ENCODE results near the gene RTL9.
"Not testable (repeated sequence)": the region's sequence is repeated elsewhere in the genome, so short reads cannot be mapped to it uniquely, and the experiment has no call there.

Gene RTL9

DNA sequence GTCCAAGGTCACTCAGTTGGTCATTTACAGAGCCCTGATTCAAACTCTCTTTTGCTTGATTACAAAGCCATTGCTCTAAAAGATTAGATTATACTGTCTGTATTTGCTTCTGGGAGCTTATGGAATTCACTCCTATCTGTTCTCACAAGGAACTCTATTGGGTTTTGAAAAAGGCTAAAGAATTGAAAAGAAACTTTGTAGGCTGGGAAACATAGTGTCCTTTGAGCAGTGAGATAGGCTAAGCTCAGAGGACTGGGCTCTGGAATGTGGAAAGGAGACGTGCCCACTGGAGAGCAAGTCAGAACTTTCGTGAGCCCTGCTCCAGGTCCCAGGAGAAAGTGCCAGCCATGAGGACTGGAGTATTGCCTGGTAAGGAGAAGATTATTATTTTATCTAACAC lies at the start of gene RTL9:
Gene RTL9, plus strand, starts transcription at position 301 of the 400 bp plus-strand sequence. CDS start 91,770 bp downstream, outside the sequence.
- no peak for DNase-seq

GRCh38 chrX:110310000-110310790 lies 48.5 kb upstream of the RTL9 start:
- DNase-seq: no peak

DNA sequence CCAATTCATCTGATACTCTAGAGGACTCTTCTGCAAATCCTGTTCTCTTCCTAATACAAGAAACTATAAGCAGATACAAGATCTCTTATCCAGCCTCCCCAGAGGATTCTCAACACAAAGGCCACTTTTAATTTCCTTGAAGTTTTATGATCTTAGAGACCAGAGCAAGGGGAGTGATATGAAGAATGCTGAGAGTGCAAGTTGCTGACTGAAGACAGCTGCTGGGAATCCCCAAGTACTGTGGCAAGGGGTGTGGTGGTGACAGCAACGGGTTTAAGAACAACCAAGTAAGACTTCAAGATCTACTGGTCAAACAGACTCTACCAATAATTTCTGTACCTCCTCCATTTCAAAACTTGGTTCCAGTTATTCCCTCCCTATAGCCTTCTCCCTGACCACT lies 47.8 kb upstream of the RTL9 start:
- DNase-seq: no peak

DNA sequence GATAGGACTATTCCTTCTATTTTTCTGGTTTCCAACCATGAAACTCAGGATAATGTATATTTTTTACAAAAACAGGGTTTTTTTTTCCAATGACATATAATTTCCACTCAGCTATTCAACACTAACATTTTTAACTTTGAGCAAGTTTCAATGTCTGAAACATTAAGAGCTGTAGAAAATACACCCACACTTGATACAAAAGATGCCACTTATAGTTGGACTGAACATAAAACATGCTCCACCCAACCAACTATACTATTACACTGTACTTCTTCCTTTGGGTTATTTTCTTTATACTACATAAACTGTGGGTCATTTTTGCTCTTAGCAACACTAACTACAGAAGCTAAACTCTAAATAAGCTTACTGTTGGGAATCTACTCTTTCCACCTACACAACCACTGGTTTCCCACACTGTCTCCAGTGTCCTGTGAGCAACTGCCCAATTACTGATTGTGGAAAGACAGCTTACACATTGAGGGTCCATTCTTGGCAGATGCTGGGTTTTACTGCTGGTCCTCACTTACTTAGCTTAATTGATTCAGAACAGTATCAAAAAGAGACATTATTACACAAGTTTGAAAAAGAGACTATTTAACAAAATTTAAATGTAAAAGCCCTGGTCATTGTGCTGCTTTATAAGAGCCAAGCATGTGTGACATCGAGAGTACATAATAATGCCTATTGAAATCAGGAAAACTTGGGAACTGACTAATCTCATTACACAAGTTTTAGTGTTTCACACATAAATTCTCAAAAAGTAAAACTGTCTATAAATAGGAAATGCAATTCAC lies 47.0 kb upstream of the RTL9 start:
- DNase-seq: no peak

DNA sequence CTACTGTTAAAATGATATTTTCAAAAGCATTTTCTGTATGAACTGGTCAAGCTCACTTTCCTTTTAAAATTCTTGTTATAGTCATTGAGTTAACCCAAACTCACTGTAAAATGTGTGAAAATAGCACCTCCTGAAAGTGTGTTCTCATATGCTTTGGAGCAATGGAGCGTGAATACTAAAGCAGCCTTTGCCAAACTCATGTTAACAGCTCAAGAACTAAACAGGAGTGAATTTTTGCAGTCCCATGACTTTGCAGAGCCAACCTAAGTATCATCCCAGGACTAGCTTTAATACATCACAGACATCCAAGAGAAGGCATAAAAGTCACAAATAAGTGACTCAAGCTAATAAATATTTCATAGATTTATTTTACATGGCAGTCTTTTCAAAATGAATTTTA lies 43.1 kb upstream of the RTL9 start:
- no peak for DNase-seq

DNA sequence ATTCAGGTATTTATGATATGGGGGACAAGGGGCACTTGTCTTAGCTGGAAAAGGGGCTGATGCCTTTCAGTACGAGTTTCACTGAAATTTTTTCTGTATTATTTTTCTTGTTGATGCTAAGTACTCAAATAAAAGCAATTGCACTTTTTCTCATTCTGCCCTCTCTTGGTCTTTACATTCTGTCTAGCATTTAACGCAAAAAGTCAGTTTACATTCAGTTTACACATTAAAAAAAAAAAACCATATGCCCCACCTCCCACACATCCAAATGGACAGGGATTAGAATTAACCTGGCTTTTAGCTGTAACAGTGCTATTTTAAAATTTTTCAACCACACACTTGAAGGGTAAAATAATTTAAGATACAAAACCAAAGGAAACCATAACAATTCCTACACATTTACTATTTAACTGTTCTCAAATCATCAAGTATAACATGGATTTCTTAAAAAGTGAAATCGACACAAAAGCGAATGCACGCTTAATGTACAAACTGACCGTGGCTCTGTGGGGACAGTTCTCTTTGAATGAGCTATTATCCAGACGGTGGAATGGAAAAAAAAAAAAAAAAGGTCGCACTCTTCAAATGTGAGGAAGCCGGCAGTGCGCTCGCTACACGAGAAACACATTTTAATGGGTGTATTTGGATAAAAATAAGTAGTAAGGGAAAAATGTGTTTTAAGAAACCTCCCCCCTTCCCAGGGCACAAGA lies 42.1 kb upstream of the RTL9 start:
- DNase-seq: no peak

DNA sequence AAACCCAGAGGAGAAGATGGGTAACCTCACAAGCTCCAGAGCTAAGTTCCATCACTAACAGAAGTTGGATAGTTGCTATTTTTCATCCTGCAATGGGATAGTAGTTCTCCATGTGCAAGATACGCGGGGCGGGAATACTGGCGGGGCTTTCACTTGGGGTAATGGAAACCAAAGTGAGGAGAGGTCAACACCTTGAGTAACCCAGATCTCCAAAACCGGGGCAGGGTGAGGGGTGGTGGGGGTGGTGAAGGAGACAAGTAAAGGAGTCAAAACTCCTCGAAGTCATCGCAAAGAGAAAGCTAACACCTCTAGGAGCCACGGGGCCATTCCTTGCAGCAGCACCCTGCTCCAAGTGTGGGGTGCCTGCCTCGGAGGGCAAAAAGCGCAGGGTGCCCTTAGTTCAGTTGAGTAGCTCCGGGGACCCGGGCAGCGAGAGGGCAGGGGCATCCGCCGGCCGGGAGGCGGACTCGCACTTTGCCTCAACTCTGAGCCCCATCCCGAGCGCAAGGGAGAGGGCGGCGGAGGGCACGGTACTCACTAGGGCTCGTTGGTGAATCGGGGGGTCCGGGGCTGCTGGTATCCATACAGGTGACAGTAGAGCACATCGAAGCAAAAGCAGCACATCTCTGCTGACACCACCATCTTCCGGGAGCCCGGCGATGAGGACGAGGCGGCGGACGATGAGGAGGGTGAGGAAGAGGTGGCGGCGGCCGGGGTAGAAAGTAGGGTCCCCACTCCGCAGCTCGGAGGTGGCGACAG lies 41.4 kb upstream of the RTL9 start:
- peak; percentile 48 for DNase-seq

DNA sequence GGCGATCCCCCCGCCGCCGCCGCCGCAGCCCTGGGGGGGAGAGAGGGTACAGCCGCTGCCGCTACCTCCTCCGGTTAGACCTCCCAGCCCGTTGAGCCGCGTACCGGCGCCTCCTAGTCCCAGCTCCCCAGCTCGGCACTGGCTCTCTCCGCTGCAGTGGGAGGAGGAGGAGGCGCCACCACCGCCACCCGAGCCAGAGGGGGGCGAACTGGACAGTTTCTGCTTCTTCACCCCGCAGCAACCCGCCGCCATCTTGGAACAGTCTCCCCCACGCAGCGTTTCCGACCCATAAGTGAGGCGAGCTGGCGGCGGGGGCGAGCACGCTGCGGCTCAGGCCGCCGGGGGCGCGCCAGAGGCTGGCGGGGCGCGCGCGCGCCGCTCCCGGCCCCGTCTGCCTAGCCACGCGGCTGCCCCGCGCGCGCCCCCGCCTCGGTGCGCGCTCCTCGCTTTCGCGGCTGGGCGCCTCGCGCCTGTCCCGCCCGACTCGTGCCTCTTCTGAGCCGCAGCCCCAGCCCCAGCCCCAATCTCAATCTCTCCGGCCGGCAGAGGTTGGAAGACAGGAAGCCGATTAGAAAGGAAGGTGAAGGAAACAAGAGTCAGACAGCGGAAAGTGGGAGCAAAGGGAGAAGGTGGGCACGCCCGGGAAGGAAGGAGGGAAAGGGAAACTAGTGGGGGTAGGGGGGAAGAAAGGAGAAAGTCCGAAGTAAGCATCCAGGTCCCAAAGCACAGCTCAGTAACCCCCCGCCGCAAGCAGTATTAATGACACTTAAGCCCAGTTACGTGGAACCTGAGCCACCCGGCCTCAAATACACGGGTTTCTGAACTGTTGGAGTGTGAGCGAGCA lies 40.6 kb upstream of the RTL9 start, which contains the start of gene AMMECR1:
Gene AMMECR1, minus strand, starts transcription at position 266 of the 844 bp plus-strand sequence. Its CDS starts 14 bp downstream, at position 252.
- DNase-seq: peak; percentile 84

- no peak for DNase-seq
These were observed 40.0 kb upstream of the RTL9 start for GRCh38 chrX:110318664-110318968.

DNA sequence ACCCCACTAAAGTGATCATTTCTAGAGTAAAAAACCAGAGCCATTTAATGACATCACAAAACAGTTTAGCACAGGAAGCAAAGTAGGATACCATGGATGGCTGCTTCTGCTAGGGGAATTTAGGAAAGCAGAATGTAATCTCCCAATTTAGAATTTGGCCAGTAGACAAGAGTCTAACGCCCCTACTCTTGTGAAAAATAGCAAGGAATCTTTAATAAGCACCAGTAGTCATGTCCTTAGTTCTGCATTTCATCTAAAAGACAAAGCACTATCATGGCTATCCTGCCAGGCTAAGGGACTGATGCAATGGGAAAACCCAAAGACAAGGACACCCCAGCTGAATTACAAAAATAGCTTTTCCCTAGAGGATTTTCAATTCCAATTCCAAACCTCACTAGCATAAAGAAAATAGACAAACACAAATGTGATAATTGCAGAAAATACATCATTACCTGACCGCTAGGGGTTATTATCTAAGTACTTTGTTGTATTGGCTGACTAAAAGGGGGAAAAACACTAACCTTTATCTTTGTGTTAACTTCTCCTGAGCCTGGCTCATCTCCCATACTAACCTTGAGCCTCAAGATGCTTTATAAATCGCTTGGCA lies 38.2 kb upstream of the RTL9 start:
- no peak for DNase-seq

GRCh38 chrX:110321081-110321480 lies 37.6 kb upstream of the RTL9 start:
- DNase-seq: no peak

DNA sequence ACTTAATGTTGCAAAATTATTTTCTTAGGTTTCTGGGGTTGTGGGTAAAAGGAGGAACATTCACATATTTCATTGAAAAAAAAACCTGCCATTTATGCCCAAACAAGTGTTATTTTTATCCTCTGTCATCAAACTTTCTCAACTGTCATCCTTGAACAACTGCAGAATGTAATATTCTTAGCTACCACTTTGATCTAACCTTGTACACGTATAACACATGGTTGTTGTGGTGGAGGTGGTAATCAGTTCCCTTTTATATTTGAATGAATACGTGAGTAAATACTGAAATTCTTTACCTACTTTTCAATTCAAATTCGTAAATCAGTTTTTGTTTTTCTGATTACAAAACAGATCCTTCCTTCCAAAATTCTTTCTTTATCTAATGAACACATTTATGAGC lies 37.0 kb upstream of the RTL9 start:
- DNase-seq: no peak

- DNase-seq: no peak
These were observed 36.0 kb upstream of the RTL9 start for GRCh38 chrX:110322603-110323002.

DNA sequence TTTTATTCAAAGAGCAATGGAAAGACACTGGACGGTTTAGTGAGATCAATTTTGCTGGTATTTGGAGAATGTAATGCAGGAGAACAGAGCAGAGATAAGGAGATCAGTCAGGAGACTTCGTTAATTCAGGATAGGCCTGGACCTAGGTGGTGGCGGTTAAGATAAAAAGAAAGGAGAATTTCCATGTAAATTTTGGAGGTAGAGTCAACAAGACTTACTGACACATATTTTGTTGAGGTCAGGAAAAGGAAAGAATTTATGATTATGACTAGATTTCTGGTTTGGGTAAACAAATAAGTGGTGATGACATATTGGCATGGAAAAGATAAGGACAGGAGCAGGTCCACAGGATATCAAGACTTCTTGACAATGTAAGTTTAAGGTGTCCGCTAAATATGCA lies 31.9 kb upstream of the RTL9 start:
- DNase-seq: no peak

DNA sequence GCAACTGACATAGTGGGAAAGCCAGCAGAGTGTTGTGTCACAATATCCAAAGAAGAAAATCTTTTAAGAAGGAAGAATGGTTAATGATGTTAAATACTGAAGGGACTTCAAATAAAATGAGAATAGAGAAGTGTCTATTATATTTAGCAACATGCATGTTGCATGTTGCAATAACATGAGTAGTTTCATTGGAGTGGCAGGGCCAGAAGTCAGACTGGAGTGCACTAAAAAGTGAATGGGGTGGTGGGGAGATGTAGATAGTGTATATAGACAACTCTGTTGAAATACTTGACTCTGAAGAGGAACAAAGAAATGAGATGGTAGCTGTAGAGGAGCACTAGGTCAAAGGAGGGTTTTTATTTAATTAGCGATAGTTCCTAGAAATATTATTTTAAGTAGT lies 31.3 kb upstream of the RTL9 start:
- DNase-seq: no peak

DNA sequence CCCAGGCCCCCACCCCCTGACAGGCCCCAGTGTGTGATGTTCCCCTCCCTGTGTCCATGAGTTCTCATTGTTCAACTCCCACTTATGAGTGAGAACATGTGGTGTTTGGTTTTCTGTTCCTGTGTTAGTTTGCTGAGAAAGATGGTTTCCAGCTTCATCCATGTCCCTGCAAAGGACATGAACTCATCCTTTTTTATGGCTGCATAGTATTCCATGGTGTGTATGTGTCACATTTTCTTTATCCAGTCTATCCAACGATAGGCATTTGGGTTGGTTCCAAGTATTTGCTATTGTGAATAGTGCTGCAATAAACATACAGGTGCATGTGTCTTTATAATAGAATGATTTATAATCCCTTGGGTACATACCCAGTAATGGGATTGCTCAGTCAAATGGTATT lies 30.0 kb upstream of the RTL9 start:
- not testable (repeated sequence) for DNase-seq

GRCh38 chrX:110331444-110332030 lies 27.1 kb upstream of the RTL9 start:
- no peak for DNase-seq

DNA sequence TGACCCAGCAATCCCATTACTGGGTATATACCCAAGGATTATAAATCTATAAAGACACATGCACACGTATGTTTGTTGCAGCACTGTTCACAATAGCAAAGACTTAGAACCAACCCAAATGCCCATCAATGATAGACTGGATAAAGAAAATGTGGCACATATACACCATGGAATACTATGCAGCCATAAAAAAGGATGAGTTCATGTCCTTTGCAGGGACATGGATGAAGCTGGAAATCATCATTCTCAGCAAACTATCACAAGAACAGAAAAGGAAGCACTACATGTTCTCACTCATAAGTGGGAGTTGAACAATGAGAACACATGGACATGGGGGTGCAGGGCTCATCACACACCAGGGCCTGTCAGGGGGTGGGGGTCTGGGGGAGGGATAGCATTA lies 25.2 kb upstream of the RTL9 start:
- DNase-seq: not testable (repeated sequence)

DNA sequence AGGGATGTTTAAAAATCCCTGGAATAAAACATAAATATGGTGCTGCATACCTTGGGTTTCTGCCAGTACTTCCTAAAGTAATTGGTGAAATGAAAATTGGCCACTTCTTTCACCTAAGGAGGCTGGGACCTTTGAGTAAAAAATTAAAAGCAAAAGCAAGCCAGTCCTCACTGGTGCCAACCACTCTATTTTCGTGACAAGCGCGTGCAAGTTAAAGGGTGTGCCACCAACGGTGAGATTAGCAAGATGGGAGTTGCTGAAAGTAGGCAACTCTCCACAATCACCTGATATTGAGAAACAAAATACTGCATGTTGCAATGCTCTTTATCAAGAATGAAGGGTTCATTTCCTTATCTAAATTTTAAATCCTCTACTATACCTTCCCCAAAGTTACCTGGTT lies 19.7 kb upstream of the RTL9 start:
- DNase-seq: no peak

DNA sequence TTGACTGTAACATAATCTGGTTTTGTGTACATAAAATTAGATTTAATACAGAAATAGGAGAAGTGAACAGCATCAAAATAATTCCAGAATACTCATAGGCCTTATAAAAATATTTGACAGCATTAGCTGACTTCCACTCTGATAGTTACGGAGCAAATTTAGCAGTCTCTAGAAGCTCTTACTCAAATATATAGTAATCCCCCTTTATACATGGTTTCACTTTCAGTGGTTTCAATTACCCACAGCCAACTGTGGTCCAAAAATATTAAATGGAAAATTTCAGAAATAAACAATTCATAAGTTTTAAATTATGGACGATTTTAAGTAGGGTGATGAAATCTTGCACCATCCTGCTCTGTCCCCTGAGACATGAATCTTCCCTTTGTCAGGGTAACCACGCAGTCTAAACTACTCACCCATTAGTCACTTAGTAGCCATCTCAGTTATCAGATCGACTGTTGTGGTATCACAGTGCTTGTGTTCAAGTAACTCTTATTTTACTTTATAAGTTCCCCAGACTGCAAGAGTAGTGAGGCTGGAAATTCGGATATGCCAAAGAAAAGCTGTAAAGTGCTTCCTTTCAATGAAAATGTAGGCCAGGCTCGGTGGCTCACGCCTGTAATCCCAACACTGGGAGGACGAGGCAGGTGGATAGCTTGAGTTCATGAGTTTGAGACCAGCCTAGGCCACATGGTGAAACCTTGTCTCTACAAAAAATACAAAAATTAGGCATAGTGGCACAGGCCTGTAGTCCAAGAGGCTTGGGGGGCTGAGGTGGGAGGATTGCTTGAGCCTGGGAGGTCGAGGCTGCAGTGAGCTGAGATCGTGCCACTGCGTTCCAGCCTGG lies 17.2 kb upstream of the RTL9 start:
- no peak for DNase-seq
